ENCODE data around the gene PKNOX1.
A peak's percentile ranks its signal among the peaks of the same experiment; 100 is the strongest.
"Not testable (repeated sequence)": the region's sequence is repeated elsewhere in the genome, so short reads cannot be mapped to it uniquely, and the experiment has no call there.

Gene PKNOX1

GRCh38 chr21:42973991-42974831 is at the start of gene PKNOX1:
TSS of gene PKNOX1 (plus strand) at chr21:42974562. CDS start at chr21:43004382, 29,820 bp downstream.
- peak; percentile 89 to 92 for ATAC-seq

- no peak for ATAC-seq
Measured at GRCh38 chr21:42925114-42925926, 49.0 kb upstream of the PKNOX1 start, which contains the start of gene ERVH48-1. TSS of gene ERVH48-1 (minus strand) at chr21:42925630. CDS start at chr21:42919006, 6,624 bp downstream.

- not testable (repeated sequence) for ATAC-seq
Measured at GRCh38 chr21:42927474-42928200, 46.7 kb upstream of the PKNOX1 start.

- ATAC-seq: no peak
Measured at GRCh38 chr21:42929969-42930368, 44.4 kb upstream of the PKNOX1 start.

GRCh38 chr21:42931560-42932235 is 42.7 kb upstream of the PKNOX1 start:
- no peak for ATAC-seq

GRCh38 chr21:42932378-42933136 is 41.8 kb upstream of the PKNOX1 start:
- not testable (repeated sequence) for ATAC-seq

GRCh38 chr21:42933137-42933970 is 41.0 kb upstream of the PKNOX1 start:
- ATAC-seq: not testable (repeated sequence)

- not testable (repeated sequence) for ATAC-seq
Measured at GRCh38 chr21:42933973-42934372, 40.4 kb upstream of the PKNOX1 start.

- ATAC-seq: not testable (repeated sequence)
Measured at GRCh38 chr21:42936360-42936759, 38.0 kb upstream of the PKNOX1 start.

- ATAC-seq: not testable (repeated sequence)
Measured at GRCh38 chr21:42937034-42937940, 37.1 kb upstream of the PKNOX1 start.

- no peak for ATAC-seq
Measured at GRCh38 chr21:42937960-42938605, 36.3 kb upstream of the PKNOX1 start.

- not testable (repeated sequence) for ATAC-seq
Measured at GRCh38 chr21:42938606-42938995, 35.8 kb upstream of the PKNOX1 start.

- no peak for ATAC-seq
Measured at GRCh38 chr21:42939582-42940413, 34.6 kb upstream of the PKNOX1 start.

GRCh38 chr21:42941696-42942085 is 32.7 kb upstream of the PKNOX1 start:
- no peak for ATAC-seq

GRCh38 chr21:42942244-42942643 is 32.1 kb upstream of the PKNOX1 start:
- peak; percentile 44 to 51 for ATAC-seq

- ATAC-seq: not testable (repeated sequence)
Measured at GRCh38 chr21:42949094-42949755, 25.1 kb upstream of the PKNOX1 start.

GRCh38 chr21:42951193-42951592 is 23.2 kb upstream of the PKNOX1 start:
- ATAC-seq: not testable (repeated sequence)

Measured in activated CD4-positive, CD25-positive, alpha-beta regulatory T cell treated with anti-CD3 and anti-CD28 coated beads, Interleukin-2, amount 50 U/mL, for 24 hours (primary cell).